HG03520 (cell line): ENCODE measurements around the gene FOXO3.
"Not testable (repeated sequence)": the region's sequence is repeated elsewhere in the genome, so short reads cannot be mapped to it uniquely, and the experiment has no call there.

ENCODE experiments used
- ATAC-seq: cut with Tn5 transposase; IDR thresholded peaks from one replicate; pipeline ENCODE4 v1.9.1; 2021; ENCODE audit warnings: mild to moderate bottlenecking, moderate library complexity; ENCODE audit not compliant: unreplicated experiment

FOXO3 gene

DNA sequence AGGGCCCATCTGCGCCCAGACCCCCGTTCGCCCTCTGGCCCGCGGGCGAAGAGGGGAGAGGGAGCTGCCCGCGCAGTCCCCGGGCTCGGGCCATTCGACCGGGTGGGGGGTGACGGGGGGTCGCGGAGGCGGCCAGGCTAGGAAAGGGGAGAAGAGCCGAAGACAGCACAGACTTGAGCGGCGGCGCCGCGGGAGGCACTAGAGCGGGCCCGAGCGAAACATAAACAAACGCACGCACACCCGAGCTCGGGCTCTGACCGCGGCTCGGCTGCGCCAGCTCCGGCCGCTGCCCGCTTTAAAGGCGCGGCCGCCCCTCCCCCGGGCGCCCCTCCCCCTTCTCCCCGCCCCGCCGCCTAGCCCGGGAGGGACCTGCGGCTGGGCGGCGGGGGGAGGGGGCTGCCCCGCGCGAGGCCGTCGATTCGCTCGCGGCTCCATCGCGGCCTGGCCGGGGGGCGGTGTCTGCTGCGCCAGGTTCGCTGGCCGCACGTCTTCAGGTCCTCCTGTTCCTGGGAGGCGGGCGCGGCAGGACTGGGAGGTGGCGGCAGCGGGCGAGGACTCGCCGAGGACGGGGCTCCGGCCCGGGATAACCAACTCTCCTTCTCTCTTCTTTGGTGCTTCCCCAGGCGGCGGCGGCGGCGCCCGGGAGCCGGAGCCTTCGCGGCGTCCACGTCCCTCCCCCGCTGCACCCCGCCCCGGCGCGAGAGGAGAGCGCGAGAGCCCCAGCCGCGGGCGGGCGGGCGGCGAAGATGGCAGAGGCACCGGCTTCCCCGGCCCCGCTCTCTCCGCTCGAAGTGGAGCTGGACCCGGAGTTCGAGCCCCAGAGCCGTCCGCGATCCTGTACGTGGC, at the start of gene FOXO3:
FOXO3 (plus strand) TSS at position 455 of the 846 bp plus-strand sequence; CDS start at position 747, 292 bp downstream.
- no peak for ATAC-seq

DNA sequence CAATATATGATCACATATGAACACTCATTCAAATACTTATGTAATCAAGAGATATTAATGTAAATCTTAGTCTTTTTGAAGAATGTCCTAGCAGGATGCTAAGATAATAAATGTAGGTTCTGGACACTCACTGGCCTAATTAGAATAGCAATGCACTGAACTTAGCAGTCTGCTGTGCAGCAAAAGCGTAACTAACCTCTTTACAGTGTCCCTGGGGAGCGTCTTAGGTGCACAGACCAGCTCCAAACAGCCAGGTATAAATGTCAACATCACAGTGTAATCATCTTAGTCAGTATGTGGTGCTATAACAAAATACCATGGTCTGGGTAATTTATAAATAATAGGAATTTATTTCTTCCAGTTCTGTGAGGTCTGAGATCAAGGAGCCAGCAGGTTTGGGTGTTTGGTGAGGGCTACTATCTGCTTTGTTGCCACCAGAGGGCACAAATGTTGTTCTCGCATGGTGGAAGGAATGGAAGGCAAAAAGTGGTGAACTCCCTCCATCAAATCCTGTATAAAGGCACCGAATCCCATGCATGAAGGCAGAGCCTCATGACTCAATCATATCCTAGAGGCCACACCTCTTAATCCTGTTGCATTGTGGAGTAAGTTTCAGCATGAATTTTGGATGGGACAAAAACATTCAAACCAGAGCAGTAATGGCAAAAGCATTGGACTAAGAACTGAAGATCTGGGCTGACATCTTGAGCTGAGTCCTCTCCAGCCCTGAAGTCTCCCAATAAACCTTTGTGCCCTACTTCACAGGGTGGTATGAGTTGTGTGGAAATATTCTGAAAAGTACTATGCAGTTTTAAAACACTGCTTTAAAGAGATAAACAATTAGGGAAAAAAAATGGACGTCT, 41.8 kb upstream of the FOXO3 start:
- ATAC-seq: no peak

DNA sequence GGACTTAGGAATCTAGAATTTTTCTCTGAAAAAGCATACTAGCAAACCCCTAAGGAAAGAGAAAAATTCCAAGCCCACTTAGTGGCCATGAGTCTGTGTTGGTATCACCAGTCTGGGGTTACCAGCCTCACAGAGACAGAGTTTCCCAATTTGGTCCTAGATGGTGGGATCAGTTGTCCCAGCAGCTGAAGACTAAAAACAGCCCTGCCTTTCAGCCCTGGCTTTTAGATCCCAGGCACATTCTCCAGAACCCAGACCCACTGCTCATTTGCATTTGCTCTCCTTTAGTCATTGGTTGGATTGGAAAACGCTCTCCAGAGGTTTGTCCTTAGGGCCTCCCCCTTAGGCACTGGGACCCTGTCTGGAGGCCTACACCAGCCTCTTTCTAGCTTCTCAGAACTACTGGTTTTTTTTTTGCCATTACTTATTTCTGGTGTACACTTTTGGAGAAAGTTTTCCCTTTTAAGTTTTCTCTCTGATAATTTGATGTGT, 39.1 kb upstream of the FOXO3 start:
- no peak for ATAC-seq

DNA sequence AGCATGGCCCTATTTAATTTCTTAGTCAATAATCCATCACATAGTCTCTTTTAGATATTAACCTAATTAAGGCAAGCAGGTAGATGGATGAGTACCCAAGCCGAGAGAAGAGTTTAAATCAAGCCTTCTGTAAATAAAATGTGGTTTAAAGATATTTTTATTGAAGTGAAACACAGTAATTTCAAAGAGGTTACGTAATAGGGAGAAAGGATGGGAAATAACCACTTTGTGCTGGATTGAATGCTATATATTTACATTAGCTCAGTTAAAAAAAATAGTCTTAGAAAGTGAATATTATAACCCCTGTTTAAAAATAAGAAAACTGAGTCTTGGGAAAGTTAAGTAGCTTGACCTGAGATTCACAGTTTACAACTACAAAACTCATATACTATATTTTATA, 37.0 kb upstream of the FOXO3 start:
- ATAC-seq: no peak

DNA sequence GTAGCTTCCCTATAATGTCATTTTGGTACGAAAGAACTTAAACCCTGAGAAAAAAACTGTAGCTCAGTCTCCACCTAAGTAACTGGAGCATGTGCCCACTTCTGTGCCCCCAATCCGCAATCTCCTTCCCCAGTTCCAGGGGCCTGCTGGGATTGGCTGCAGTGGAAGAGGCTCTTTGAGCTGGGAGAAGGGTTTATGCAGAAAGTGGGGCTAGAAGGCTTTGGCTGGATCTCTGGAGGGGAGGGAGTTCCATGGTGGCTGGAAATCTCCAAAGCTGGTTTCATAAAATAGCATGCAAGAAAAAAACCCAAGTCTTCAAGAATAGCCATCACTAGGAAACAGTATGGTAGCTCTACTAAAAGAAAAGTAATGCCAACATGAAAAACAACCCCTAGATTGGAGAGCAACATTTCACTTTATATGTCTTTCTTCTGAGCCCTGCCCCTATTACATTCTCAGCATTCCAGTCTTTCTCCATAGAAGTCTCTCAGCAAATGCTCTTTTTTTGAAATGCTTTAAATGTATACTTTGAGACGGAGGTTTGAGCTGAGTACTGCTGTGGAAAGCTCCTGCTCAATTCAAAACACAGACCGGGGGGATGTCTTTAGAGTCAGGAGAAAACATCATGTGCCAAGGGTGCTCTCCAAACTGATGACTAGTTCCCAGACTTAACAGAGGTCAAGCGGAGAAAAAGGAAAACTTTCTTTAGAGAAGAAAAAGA, 36.0 kb upstream of the FOXO3 start:
- no peak for ATAC-seq

DNA sequence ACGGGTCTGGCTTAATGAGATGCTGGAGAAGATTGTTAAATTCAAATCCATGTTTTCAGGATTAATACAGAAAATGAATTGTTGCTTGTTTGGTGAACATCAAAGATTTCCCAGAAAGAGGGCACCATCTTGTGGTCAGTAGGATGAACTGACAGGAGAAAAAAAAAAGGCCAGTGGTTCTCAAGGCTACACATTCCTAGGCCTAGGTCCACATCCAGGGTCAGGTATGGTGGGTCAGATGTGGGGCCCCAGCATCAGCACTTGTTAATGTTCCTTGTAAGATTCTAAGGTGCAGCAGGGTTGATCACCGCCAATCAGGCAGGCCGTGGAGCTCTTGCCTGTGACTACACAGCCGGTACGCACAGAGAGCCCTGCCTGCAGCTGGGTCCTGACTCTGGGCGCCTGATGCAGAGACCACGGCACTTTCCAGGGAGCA, 34.0 kb upstream of the FOXO3 start:
- ATAC-seq: no peak

DNA sequence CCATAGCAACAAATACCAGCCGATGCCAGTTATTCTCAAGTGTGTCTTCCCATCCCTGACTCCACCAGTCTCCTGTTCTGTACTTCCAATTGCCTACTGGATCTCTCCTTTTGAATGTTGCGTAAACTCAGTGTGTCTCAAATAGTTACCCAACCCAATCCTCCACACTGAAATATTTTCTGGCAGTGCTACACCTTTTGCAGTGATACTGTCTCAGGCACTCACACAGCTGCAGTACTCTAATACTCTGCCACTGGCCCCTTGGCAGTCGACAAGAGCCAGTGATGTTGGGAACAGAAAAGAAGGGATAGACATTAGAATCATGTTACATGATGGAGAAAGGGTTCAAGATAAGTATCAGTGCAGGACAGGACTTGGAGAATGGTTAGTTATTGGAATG, 31.8 kb upstream of the FOXO3 start:
- ATAC-seq: no peak

DNA sequence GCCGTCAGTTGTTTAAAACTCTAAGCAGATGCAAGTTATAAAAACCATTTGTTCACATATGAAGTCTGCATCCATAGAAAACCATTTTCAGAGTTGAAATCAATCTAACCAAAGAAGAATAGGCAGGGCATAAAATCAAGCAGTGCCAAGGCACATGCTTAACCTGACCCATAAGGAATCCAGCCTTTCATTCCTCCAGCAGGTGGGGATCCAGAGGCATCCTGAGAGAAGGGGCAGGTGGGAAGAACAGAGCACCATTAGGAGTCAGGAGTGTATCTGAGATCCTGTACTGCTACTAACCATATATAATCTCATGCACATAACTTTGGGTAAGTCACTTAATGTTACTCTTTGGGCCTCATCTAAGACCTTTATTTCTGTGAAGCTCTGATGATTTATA, 29.4 kb upstream of the FOXO3 start:
- ATAC-seq: no peak

DNA sequence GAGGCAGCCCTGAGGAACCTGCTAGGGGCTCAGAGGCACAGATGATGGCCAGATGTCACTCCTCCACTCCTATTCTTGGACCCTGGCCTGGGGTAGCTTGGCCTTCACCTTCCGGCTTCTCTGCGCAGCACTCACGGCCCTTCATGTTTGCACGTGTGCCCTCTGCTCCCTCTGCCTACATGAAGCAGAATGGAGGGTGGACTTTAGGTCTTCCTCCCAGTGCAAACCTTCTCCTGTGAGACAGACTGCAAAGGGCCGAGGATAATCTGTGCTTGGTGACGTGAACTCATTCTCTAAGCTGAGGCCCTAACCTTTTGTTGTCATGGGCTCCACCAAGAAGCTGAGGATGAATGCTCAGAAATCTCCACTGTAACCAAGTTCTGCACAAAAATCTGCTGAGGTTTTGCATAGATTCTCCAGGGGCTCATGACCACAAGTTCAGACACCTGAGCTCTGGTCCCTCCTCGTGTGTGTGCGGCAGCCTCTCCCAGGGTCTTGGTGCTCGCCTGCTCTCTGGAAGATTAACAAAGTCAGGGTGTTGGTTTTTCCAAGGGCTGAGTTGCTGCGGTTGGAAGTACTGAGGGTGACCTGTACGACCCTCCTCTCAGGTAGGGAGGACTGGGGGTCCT, 25.5 kb upstream of the FOXO3 start:
- ATAC-seq: no peak

DNA sequence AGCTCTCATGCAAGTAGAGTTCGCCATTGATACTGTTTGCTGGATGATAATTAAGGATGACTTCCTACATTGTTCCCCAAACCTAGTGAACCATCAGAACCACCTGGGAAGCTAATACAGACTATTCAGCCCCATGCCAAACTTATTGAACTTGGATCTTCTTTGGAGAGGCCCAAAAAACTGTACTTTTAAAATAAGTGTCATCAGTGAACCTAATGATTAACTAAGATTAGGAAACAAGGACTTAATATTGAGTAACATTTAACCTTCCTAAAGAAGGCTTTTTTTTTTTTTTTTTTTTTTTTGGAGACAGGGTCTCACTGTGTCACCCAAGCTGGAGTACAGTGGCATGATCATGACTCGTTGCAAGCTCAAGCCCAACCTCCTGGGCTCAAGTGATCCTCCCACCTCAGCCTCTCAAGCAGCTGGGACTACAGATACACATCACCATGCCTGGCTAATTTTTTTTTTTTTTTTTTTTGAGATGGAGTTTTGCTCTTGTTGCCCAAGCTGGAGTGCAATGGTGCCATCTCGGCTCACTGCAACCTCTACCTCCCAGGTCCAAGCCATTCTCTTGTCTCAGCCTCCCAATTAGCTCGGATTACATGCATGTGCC, 24.7 kb upstream of the FOXO3 start:
- not testable (repeated sequence) for ATAC-seq

DNA sequence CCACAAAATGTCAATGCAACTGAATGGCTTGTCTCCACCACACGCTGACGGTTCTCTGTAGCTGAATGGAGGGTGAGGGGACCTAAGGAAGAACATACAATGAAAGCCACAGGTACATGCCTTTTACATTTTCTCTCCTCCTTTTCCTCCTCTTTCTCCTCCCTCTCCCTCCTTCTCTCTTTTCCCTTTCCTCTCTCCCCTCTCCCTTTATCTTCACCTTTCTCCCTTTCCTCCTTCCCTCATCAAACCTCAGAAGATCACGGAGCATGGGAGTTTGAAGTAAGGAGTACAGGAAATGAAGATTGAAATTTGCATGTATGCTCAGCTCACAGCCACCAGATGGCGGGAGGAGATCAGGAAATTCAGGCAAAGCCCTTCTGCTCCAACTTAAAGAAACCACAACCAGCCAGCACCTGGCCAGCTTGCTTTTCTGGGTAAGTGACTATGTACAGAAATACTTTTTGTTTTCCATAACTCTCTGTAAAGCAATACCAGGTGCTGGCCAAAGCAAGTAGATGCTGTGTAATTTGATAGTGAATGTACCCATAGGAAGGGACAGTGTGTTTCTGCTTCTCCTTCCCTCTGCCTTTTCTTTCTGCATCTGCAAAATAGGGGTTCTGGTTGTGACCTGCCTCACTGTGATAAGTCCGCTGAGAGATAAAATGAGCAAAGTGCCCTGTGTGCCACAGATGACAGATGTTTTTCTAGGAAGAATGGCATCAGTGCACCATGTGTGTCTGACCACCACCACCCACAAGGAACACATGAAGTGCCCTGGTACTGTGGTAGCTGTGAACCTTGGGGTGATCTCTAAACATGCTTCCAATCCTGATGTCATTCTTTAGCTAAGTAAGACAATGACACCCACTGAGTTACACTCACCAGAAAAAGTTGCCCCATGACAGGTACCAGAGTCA, 18.6 kb upstream of the FOXO3 start:
- no peak for ATAC-seq

DNA sequence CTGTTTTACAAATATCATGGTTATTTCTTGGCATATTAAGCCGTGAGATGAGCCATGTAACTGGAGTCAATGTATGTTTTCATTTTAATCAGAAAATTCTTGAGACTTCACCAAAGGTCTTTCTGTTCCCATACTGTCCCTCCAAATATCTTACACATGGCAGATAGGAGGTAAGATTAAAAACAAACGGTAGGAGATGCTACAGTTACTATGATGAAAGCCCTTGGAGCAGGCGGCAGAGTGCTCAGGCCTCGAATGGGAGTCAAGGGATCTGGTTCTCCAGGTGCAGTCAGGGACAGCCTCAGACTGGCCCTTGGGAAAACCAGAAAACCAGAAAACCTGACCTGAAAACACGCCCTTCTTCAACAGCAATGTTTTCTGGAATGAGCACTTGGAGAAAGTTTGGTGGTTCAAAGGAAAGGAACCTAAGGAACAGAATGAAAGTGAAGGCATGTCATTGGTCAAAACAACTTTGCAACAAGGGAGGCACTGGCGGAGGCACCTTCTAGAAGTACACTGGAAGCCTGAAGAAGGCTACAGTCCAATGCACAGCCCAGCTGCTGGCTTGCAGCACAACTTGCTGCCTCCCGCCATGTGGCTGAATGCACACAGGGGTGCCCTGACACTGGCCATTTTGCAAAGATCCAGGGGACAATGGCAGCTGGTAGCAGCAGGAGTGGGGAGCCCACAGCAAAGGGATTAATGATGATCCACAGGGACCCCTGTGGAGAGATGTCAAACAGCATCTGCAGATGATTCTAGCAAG, 17.4 kb upstream of the FOXO3 start:
- ATAC-seq: no peak

DNA sequence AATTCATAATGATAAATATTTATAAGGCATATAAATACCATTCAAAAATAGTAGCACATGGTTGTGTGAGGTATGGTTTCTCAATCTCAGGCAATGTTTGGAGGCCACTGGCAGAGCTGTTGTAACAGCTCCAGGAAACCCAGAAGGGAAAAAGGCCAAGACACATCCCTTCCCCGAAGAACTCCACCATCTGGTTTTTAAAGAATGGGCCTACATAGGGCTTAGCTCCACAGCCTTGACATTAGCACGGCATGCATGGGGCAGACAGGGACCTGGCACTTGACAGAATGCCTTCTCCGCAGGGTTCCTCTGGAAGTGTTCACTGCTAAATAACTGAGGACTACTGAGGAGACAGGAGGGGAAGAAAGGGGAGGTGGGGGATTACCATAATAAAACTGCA, 16.1 kb upstream of the FOXO3 start:
- no peak for ATAC-seq

DNA sequence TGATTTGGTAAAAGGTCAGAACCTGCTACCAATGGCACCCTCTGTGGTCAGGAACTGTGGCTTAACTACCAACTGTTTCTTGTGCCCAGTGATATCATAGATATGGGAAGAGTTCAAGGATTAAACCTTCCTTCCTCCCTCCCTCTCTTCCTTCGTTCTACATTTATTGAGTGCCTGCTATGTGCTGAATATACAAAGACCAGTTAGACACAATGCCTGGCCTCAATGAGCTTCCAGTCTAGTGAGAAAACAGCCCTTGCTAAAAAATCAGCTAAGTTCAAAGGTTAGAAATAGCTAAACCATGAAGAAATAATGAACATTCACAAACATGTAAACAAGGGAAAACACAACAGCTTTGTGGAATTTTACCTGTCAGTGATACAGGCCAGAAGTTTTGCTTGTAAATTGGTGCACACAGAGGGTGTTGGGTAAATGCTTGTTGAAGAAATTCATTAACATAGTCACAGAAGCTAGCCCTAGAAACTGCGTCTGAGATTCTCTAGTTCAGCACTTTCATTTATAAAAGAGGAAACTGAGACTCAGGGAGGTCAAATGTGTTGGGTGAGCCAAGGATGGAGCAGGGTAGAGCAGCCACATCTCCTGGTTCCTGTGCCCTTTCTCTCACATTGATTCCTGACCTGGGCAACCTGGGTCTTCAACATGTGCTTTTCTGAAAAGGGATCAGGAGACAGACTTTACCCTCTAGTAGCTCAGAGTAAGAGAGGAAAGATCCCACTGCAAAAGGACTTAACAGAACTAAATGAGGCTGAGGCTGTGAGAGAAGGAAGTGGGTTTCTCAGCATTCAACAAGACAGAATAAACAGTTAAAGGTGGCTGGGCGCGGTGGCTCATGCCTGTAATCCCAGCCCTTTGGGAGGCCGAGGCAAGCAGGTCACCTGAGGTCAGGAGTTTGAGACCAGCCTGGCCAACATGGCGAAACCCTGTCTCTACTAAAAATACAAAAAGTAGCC, 14.4 kb upstream of the FOXO3 start:
- ATAC-seq: no peak

DNA sequence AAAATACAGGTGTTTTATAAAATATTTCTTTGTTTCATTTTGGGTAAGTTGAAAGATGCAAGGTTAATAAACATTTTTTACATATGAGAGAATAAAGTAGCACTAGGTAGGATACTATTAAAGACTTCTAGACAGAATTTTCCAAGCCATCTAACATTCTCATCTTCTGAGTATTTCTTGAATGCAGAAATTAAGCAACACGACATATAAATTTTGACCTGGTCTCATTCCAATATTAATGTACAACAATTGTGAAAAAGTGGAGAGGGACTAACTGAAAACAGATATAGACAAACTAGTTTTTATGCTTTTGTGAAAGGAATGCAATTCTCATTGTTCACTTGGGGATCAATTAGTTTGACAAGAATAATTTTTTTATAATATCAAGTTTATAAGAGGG, 11.5 kb upstream of the FOXO3 start:
- no peak for ATAC-seq

DNA sequence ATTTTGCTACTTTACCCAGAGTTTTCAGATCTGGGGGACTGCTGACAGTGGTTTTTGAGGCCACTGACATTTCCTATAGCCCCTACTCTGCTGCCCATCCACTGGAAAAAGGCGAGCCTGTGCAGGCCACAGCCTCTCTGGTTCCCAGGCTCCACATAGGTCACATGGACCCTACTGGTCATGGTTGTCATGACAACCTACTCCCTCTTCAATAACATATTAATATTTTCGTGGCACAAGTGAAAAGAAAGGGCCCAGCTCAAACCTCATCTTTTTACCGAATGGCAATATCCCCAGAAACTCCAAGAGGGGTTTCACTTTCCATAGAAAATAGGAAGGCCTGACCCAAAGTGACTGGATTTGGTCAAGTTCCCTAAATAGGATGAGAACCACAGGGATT, 11.0 kb upstream of the FOXO3 start:
- no peak for ATAC-seq

DNA sequence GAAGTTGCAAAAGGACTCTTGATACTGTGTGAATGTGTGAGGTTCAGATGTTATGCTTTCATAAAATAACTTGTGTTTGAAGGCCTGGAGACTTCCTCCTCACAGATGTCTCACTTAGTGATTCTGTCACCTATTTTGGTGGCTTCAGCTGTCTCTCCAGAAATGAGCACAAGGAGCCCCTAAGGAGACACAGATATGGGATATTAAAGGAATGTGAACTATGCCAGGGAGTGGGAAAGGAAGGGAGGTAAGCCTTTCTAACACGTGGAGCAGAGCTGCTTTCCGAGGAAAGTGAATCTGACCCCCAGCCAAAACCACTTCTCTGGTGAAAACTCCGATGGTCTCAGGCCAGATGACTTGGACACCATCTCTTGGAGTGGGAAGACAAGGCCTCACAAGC, 10.5 kb upstream of the FOXO3 start:
- ATAC-seq: no peak
